Brain microvascular endothelial cell (primary cell): ENCODE data around the gene PSEN1.

Experiments
- DNase-seq: peaks from one replicate; pipeline ENCODE4 v3.0.0-alpha.2; 2020
- H3K27ac ChIP-seq: fragments of 250-450 bp; sonication (Bioruptor Pico); 2 replicates; pipeline ENCODE4 v1.5.1; 2020; ENCODE audit warnings: mild to moderate bottlenecking, moderate library complexity
- H3K27me3 ChIP-seq: fragments of 250-450 bp; sonication (Bioruptor Pico); replicated peaks from 2 replicates; pipeline ENCODE4 v1.5.1; 2020; ENCODE audit warnings: mild to moderate bottlenecking
- H3K36me3 ChIP-seq: fragments of 250-450 bp; sonication (Bioruptor Pico); replicated peaks from 2 replicates; pipeline ENCODE4 v1.5.1; 2020; ENCODE audit warnings: mild to moderate bottlenecking
- H3K4me3 ChIP-seq: 2 replicates; pipeline ENCODE4 v1.5.1; 2011; ENCODE audit warnings: low read depth, mild to moderate bottlenecking, control low read depth, low read length, moderate library complexity
- in situ Hi-C: cut with HindIII; loops from 2 replicates; pipeline ENCODE4 v1.10.0; 2017; ENCODE audit warnings: low sequenced_read_pairs, low pct_ligation_motif_present
- TF ChIP-seq, protein P1 (sequence below): IDR thresholded peaks from 2 replicates; pipeline ENCODE4 v1.5.1; 2011; ENCODE audit warnings: low read depth, mild to moderate bottlenecking, moderate library complexity, low read length, control low read depth, inconsistent platforms; ENCODE audit errors: missing control alignments

PSEN1 gene

DNA sequence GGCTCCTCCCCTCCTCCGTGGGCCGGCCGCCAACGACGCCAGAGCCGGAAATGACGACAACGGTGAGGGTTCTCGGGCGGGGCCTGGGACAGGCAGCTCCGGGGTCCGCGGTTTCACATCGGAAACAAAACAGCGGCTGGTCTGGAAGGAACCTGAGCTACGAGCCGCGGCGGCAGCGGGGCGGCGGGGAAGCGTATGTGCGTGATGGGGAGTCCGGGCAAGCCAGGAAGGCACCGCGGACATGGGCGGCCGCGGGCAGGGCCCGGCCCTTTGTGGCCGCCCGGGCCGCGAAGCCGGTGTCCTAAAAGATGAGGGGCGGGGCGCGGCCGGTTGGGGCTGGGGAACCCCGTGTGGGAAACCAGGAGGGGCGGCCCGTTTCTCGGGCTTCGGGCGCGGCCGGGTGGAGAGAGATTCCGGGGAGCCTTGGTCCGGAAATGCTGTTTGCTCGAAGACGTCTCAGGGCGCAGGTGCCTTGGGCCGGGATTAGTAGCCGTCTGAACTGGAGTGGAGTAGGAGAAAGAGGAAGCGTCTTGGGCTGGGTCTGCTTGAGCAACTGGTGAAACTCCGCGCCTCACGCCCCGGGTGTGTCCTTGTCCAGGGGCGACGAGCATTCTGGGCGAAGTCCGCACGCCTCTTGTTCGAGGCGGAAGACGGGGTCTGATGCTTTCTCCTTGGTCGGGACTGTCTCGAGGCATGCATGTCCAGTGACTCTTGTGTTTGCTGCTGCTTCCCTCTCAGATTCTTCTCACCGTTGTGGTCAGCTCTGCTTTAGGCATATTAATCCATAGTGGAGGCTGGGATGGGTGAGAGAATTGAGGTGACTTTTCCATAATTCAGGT, at the start of gene PSEN1:
TSS of gene PSEN1 (plus strand) at position 121 of the 839 bp plus-strand sequence. CDS start 11,513 bp downstream, outside the sequence.
- Histone ChIP-seq H3K27ac (peak within 1 kb of the TSS; percentile 87), H3K27me3 (no peaks in the 10 kb centered on the region), H3K36me3 (no peaks in the 10 kb centered on the region), H3K4me3 (peak within 1 kb of the TSS; percentile 84)
- in situ Hi-C loops = no loop called here
- TF ChIP-seq, protein P1, sequence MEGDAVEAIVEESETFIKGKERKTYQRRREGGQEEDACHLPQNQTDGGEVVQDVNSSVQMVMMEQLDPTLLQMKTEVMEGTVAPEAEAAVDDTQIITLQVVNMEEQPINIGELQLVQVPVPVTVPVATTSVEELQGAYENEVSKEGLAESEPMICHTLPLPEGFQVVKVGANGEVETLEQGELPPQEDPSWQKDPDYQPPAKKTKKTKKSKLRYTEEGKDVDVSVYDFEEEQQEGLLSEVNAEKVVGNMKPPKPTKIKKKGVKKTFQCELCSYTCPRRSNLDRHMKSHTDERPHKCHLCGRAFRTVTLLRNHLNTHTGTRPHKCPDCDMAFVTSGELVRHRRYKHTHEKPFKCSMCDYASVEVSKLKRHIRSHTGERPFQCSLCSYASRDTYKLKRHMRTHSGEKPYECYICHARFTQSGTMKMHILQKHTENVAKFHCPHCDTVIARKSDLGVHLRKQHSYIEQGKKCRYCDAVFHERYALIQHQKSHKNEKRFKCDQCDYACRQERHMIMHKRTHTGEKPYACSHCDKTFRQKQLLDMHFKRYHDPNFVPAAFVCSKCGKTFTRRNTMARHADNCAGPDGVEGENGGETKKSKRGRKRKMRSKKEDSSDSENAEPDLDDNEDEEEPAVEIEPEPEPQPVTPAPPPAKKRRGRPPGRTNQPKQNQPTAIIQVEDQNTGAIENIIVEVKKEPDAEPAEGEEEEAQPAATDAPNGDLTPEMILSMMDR = no peak
- DNase-seq = peak; percentile 91

GRCh38 chr14:73091044-73091443, 45.3 kb upstream of the PSEN1 start:
- peaks cover 55% of the 10 kb centered on the region for H3K36me3 ChIP-seq
- H3K27ac ChIP-seq = no peak overlapping the region
- in situ Hi-C loops = no loop called here
- no peak overlapping the region for H3K4me3 ChIP-seq
- TF ChIP-seq, protein P1 = no peak
- H3K27me3 ChIP-seq = no peaks in the 10 kb centered on the region
- DNase-seq = no peak

- no peak overlapping the region for H3K4me3 ChIP-seq
- in situ Hi-C loops = no loop called here
- H3K27ac ChIP-seq = no peak overlapping the region
- TF ChIP-seq, protein P1 = no peak
- H3K27me3 ChIP-seq = no peaks in the 10 kb centered on the region
- H3K36me3 ChIP-seq = peaks cover 47% of the 10 kb centered on the region
- no peak for DNase-seq
Measured at GRCh38 chr14:73097421-73097820, 38.9 kb upstream of the PSEN1 start.

DNA sequence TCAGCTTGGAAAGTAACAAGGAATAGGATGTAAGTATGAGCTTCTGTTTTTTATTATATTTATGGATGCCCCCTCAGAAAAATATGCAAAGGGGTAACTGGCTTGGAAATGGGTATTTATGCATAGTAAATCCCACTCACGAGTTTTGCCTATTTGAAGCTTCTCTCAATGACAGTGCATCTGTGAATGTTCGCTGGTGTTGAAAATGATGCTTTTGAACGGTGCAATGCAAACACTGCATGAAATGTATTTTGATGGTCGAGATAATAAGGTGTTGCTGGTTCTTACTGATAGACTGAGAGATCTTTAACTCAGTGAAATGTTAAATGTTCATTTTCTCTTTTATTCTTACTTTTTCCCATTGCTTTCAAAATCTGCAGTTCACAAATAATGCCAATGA, 36.0 kb upstream of the PSEN1 start:
- peaks cover 57% of the 10 kb centered on the region for H3K36me3 ChIP-seq
- no peak for DNase-seq
- H3K27ac ChIP-seq = no peak overlapping the region
- TF ChIP-seq, protein P1 = no peak
- H3K4me3 ChIP-seq = no peak overlapping the region
- H3K27me3 ChIP-seq = no peaks in the 10 kb centered on the region
- in situ Hi-C loops = no loop called here

GRCh38 chr14:73102806-73103497, 33.4 kb upstream of the PSEN1 start:
- Histone ChIP-seq H3K4me3 (no peak overlapping the region), H3K27me3 (no peaks in the 10 kb centered on the region), H3K27ac (no peak overlapping the region), H3K36me3 (peaks cover 60% of the 10 kb centered on the region)
- no peak for DNase-seq
- in situ Hi-C loops = no loop called here
- TF ChIP-seq, protein P1 = no peak
